Upper lobe of left lung (tissue), 6 donors: Measurements from ENCODE around the gene FEM1C. TPM values are rescaled to one million over a fixed set of nuclear protein-coding genes. Genes with fewer than 3 reads are reported as not detected.

Experiments used
- ATAC-seq, 2 donors: fragments of 200-7000 bp; cut with Tn5 transposase; one replicate each; pipeline ENCODE4 v1.9.1; 2022; ENCODE audit warnings: mild to moderate bottlenecking in 2 of 2, moderate library complexity in 2 of 2; ENCODE audit not compliant: low FRiP score in 2 of 2
- DNase-seq, 2 donors: peaks; one replicate each; pipeline ENCODE4 v3.0.0-alpha.2; 2019 to 2020
- H3K27ac ChIP-seq, 4 donors: fragments of 200-600 bp; sonication (generic); one replicate each; pipeline ENCODE4 v1.5.1; 2016 to 2019
- H3K27me3 ChIP-seq, 4 donors: fragments of 200-600 bp; sonication (generic); one replicate each; pipeline ENCODE4 v1.5.1; 2017 to 2019
- H3K36me3 ChIP-seq, 4 donors: fragments of 200-600 bp; sonication (generic); one replicate each; pipeline ENCODE4 v1.5.1; 2016 to 2019
- H3K4me1 ChIP-seq, 4 donors: fragments of 200-600 bp; sonication (generic); one replicate each; pipeline ENCODE4 v1.5.1; 2018 to 2019
- H3K4me3 ChIP-seq, 4 donors: fragments of 200-600 bp; sonication (generic); one replicate each; pipeline ENCODE4 v1.5.1; 2017 to 2019; ENCODE audit warnings: mild to moderate bottlenecking in 2 of 4, moderate library complexity in 1 of 4
- H3K9me3 ChIP-seq, 4 donors: fragments of 200-600 bp; sonication (generic); one replicate each; pipeline ENCODE4 v1.5.1; 2018 to 2019
- CTCF ChIP-seq, 6 experiments: fragments of 450-650 bp in 4 of 6; fragments of 200-600 bp in 2 of 6; sonication (generic) in 2 of 6; IDR thresholded peaks; one replicate each; pipeline ENCODE4 v1.5.1; 2016 to 2019; ENCODE audit warnings: antibody characterized with exemption in 6 of 6
- EP300 ChIP-seq, 4 donors: sonication (generic); formaldehyde crosslinking; IDR thresholded peaks; one replicate each; pipeline ENCODE4 v1.5.1; 2017; ENCODE audit warnings: antibody characterized with exemption in 4 of 4, control low read depth in 2 of 4
- POLR2A ChIP-seq, 4 donors: fragments of 450-650 bp; IDR thresholded peaks; one replicate each; pipeline ENCODE4 v1.5.1; 2016 to 2017; ENCODE audit warnings: antibody characterized with exemption in 4 of 4, mild to moderate bottlenecking in 2 of 4
- POLR2AphosphoS5 ChIP-seq, 2 donors: sonication (generic); formaldehyde crosslinking; IDR thresholded peaks; one replicate each; pipeline ENCODE4 v1.5.1; 2017; ENCODE audit warnings: antibody characterized with exemption in 2 of 2
- WGBS, 2 donors: methylation state at CpG; one replicate each; pipeline ENCODE4 v1.1.5; 2017 to 2018; 5-methylcytosine and 5-hydroxymethylcytosine counted together
- small RNA-seq, 4 donors: library from RNA; depleted of rRNA; stranded (forward); fragments of <200 nt; gene quantifications; one replicate each; pipeline ENCODE3, GENCODE V24; 2016
- total RNA-seq, 6 donors: library from RNA; depleted of rRNA in 4 of 6; stranded (reverse); fragments of >200 nt in 4 of 6; gene quantifications; one replicate each; pipeline versions ENCODE4 v1.1.0 to v1.2.1, GENCODE V29; 2016 to 2021
- donor health status: DM: no; HTN: no; CAD: no; lungs with moderate emphysema.
- donor health status: DM: no; HTN: yes; CAD: no; lungs with severe emphysema.

FEM1C gene
- total RNA-seq, 6 donors from 2014 or later: 9.7 to 39.8 (median 24.5) TPM

DNA sequence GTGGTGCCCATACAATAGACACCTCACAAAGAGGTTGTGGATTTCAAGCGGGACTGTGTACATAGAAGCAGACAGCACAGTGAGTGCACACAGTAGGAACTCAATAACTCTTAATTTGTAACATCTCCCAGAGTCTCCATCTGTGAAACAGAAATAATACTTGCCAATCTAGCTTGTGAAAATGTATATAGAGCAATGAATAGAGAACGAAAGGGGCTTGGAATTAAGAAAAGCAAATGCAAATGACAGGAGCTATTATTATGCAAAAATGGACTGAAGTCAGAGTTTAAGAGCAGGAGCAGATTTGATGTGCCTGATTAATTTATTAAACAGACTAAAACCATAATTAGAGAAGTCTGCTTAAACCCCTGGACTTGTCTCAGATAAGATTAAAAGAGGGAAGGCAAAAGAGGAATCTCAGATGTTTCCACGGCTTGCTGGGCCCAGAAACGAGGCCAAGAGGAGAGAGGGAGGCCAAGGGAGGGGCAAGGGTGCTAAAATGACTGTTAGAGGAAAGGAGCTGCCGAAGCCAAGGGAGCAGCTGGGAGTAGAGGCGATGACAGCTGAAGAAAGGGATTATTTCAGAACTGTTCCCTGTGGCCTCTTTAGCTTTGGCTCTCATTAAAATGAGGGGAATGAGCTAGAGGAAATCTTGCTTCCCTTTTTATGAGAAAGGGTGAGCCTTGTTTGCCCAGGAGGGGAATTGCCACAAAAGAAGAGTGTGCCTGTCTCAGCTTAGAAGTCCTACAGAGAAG, 72.1 kb downstream of the FEM1C start:
- H3K9me3 ChIP-seq: no peaks in the 10 kb centered on the region
- WGBS, 2 donors: 42 to 43% methylated on average over 6 of the region's 6 CpGs
- no peaks in the 10 kb centered on the region for H3K36me3 ChIP-seq
- H3K27me3 ChIP-seq: no peaks in the 10 kb centered on the region
- no peak overlapping the region for H3K4me3 ChIP-seq
- TF ChIP-seq CTCF (IDR thresholded peaks at IDR 0.05) (no peak), POLR2AphosphoS5 (IDR thresholded peaks at IDR 0.05) (peak in 1 of 2 donors; percentile 14)
- no peak for DNase-seq
- peak in 1 of 2 donors; percentile 74 for ATAC-seq
- H3K4me1 ChIP-seq: peaks cover 0 to 19% (median 9%) of the 10 kb centered on the region in 4 donors
- peak overlapping the region in 3 of 4 donors; percentile 11 to 41 (median 23) for H3K27ac ChIP-seq

GRCh38 chr5:115471345-115472063, 73.1 kb downstream of the FEM1C start:
- no peaks in the 10 kb centered on the region for H3K36me3 ChIP-seq
- H3K4me3 ChIP-seq: no peak overlapping the region
- no peak overlapping the region for H3K27ac ChIP-seq
- peaks cover 0 to 19% (median 9%) of the 10 kb centered on the region in 4 donors for H3K4me1 ChIP-seq
- H3K9me3 ChIP-seq: no peaks in the 10 kb centered on the region
- no peaks in the 10 kb centered on the region for H3K27me3 ChIP-seq
- WGBS, 2 donors: 57 to 62% methylated on average over 3 to 6 of the region's 6 CpGs
- DNase-seq (peak in 1 of 2 donors; percentile 53), ATAC-seq (peak in 1 of 2 donors; percentile 55)
- no peak for TF ChIP-seq POLR2AphosphoS5 (IDR thresholded peaks at IDR 0.05)
- no peak for TF ChIP-seq POLR2A (IDR thresholded peaks at IDR 0.05)
- no peak for TF ChIP-seq CTCF (IDR thresholded peaks at IDR 0.05)
- no peak for TF ChIP-seq EP300 (IDR thresholded peaks at IDR 0.05)

DNA sequence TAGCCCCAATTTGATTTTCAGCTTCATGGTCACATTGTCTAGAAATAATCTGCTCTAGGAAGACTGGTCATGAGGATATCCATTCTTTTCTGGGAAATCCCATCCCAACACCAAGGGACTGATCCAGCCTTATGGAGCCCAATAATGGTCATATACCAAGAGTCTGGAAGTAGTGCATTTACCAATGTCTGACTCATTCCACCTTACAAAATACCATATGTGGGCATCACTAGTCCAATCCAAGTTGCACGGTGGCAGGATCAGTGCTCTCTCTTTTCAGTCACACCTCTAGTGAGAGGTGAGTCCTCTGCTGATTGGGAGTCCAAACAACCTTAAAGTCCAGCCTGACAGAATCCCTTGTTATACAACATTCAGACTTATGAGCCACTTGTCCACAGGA, 73.7 kb downstream of the FEM1C start:
- ATAC-seq: no peak
- Histone ChIP-seq H3K4me1 (peaks cover 0 to 19% (median 9%) of the 10 kb centered on the region in 4 donors), H3K9me3 (no peaks in the 10 kb centered on the region), H3K36me3 (no peaks in the 10 kb centered on the region), H3K27ac (no peak overlapping the region), H3K4me3 (no peak overlapping the region), H3K27me3 (no peaks in the 10 kb centered on the region)
- no peak for TF ChIP-seq POLR2A (IDR thresholded peaks at IDR 0.05)
- TF ChIP-seq EP300 (IDR thresholded peaks at IDR 0.05): no peak
- no peak for TF ChIP-seq CTCF (IDR thresholded peaks at IDR 0.05)
- no peak for TF ChIP-seq POLR2AphosphoS5 (IDR thresholded peaks at IDR 0.05)
- no peak for DNase-seq
- WGBS, 2 donors: 78 to 87% methylated on average over 1 of the region's 1 CpG

Small RNA genes within 50 kb of the gene (small RNA-seq; reads per million reads assigned to genes)
- gene AC008628.1 (0 reads per million in 4 donors), gene AC008628.2 (0 reads per million in 4 donors)

Other genes with a start within 250 kb of the FEM1C start
- 10 to 100 TPM in 2 of 6 donors, 1 to 10 TPM in 4; 1.8 to 32.7 (median 8.0) TPM for gene CCDC112, start 248.1 kb downstream of the FEM1C start, total RNA-seq
- gene TICAM2, start 57.7 kb upstream of the FEM1C start, total RNA-seq: 1 to 10 TPM in 4 of 6 donors, under 1 TPM in 2; 0.30 to 6.7 (median 1.8) TPM
- 100 to 1,000 TPM in 3 of 6 donors, 10 to 100 TPM in 3; 16.8 to 116 (median 99.6) TPM for gene TMED7, start 81.3 kb upstream of the FEM1C start, total RNA-seq